CD8-positive, alpha-beta memory T cell (primary cell): Measurements from ENCODE around the gene TXNDC15. TPM values are rescaled to one million over a fixed set of nuclear protein-coding genes. Genes with fewer than 3 reads are reported as not detected.

Experiments
- CTCF ChIA-PET: fragments of 350-600 bp; sonication (Branson Sonifier 250); formaldehyde crosslinking; loops from one replicate; lab custom pipeline; 2021; ENCODE audit warnings: antibody characterized with exemption; lab: Charles Lee
- POLR2A ChIA-PET: fragments of 350-600 bp; sonication (Branson Sonifier 250); formaldehyde crosslinking; loops from one replicate; lab custom pipeline; 2021; ENCODE audit warnings: antibody characterized with exemption; lab: Charles Lee
- DNase-seq, 5 donors: peaks; one replicate each; pipeline versions ENCODE4 v3.0.0 to v3.0.0-alpha.2; 2020 to 2022; ENCODE audit warnings: mixed read lengths in 1 of 5
- H3K27ac ChIP-seq: one replicate; pipeline ENCODE4 v1.7.0; 2013; ENCODE audit warnings: low read depth, mild to moderate bottlenecking, low read length, moderate library complexity
- H3K27me3 ChIP-seq: 2 replicates; pipeline ENCODE4 v1.7.0; 2013; ENCODE audit warnings: low read length, mild to moderate bottlenecking; ENCODE audit not compliant: insufficient read depth, poor library complexity, severe bottlenecking
- H3K36me3 ChIP-seq: 2 replicates; pipeline ENCODE4 v1.7.0; 2013; ENCODE audit warnings: mild to moderate bottlenecking, low read length, moderate library complexity; ENCODE audit not compliant: insufficient read depth
- H3K4me1 ChIP-seq: 2 replicates; pipeline ENCODE4 v1.7.0; 2013; ENCODE audit warnings: mild to moderate bottlenecking, low read length, moderate library complexity; ENCODE audit not compliant: insufficient read depth
- H3K4me3 ChIP-seq: 2 replicates; pipeline ENCODE4 v1.7.0; 2013; ENCODE audit warnings: mild to moderate bottlenecking, low read length
- H3K9me3 ChIP-seq: 2 replicates; pipeline ENCODE4 v1.7.0; 2013; ENCODE audit warnings: mild to moderate bottlenecking, low read length
- H3K27ac Mint-ChIP-seq, 8 donors: one replicate each; pipeline ENCODE4 v1.8.0; 2020 to 2021; ENCODE audit warnings: mixed read lengths in 8 of 8, mild to moderate bottlenecking in 6 of 8, inconsistent platforms in 3 of 8, moderate library complexity in 3 of 8
- H3K27me3 Mint-ChIP-seq, 2 donors: one replicate each; pipeline ENCODE4 v1.8.0; 2020 to 2021; ENCODE audit warnings: mixed read lengths in 2 of 2, mild to moderate bottlenecking in 1 of 2, moderate library complexity in 1 of 2
- H3K36me3 Mint-ChIP-seq, 3 donors: one replicate each; pipeline ENCODE4 v1.8.0; 2020 to 2021; ENCODE audit warnings: mixed read lengths in 3 of 3, inconsistent platforms in 1 of 3, mild to moderate bottlenecking in 1 of 3
- H3K4me1 Mint-ChIP-seq, 3 donors: one replicate each; pipeline ENCODE4 v1.8.0; 2020 to 2021; ENCODE audit warnings: mixed read lengths in 3 of 3, inconsistent platforms in 1 of 3, mild to moderate bottlenecking in 1 of 3
- H3K4me3 Mint-ChIP-seq, 7 donors: one replicate each; pipeline ENCODE4 v1.8.0; 2020 to 2021; ENCODE audit warnings: mixed read lengths in 7 of 7, mild to moderate bottlenecking in 6 of 7, moderate library complexity in 4 of 7, inconsistent platforms in 2 of 7
- H3K9me3 Mint-ChIP-seq, 5 donors: one replicate each; pipeline ENCODE4 v1.8.0; 2020 to 2022; ENCODE audit warnings: mixed read lengths in 5 of 5, mild to moderate bottlenecking in 3 of 5, moderate library complexity in 2 of 5, inconsistent platforms in 1 of 5
- polyA plus RNA-seq: library from polyadenylated mRNA; unstranded; fragments of 300-500 nt; fragmentation: Illumina TruSeq; gene quantifications from one replicate; pipeline ENCODE4 v1.2.3, GENCODE V29; 2021
- total RNA-seq, 2 experiments: library from RNA; stranded (reverse); gene quantifications; one replicate each; pipeline ENCODE4 v1.2.3, GENCODE V29; 2021

Gene TXNDC15
- total and polyA plus RNA-seq, 3 experiments from 2014 or later: 22.1 to 47.3 (median 44.5) TPM

- Mint-ChIP-seq H3K4me1 (no peaks in the 10 kb centered on the region), H3K4me3 (no peak overlapping the region), H3K27ac (no peak overlapping the region), H3K27me3 (no peaks in the 10 kb centered on the region), H3K36me3 (peaks cover 0 to 1% (median 0%) of the 10 kb centered on the region in 3 donors), H3K9me3 (peaks cover 0 to 5% (median 0%) of the 10 kb centered on the region in 5 donors)
- POLR2A ChIA-PET: interaction anchor here (0.6 kb wide), 1 partner anchor 319 kb away, joined by 4 read pairs; no protein-coding TSS in a partner anchor
- Histone ChIP-seq H3K27me3 (no peaks in the 10 kb centered on the region), H3K4me1 (no peaks in the 10 kb centered on the region), H3K9me3 (no peaks in the 10 kb centered on the region), H3K36me3 (no peaks in the 10 kb centered on the region), H3K27ac (no peak overlapping the region), H3K4me3 (no peak overlapping the region)
- no peak for DNase-seq
- CTCF ChIA-PET: no interaction called here
Observed at GRCh38 chr5:134948911-134949310, 74.7 kb downstream of the TXNDC15 start.

DNA sequence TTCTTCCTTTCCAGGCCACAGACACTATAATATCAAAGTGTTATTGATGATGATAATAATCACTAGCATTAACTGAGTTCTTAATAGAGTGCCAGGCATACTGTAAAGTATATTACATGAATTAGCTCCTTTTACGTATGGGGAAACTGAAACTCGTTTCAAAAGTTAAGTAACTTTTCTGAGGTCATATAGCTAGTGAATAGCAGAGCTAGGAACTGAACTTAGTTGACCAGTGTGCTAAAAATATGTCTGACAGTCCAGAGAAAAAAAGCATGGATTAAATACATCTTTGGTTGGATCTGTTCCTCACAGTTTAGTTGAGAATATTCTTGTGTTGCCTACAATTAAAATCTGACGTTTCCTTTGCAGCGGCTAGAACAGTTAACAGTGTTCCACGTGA is 75.1 kb downstream of the TXNDC15 start:
- H3K4me3 ChIP-seq: no peak overlapping the region
- no peak overlapping the region for H3K27ac Mint-ChIP-seq
- peaks cover 2 to 3% (median 3%) of the 10 kb centered on the region in 3 donors for H3K36me3 Mint-ChIP-seq
- DNase-seq: no peak
- H3K27ac ChIP-seq: no peak overlapping the region
- no peaks in the 10 kb centered on the region for H3K4me1 Mint-ChIP-seq
- no peaks in the 10 kb centered on the region for H3K27me3 ChIP-seq
- H3K27me3 Mint-ChIP-seq: no peaks in the 10 kb centered on the region
- ChIA-PET POLR2A (no interaction called here), CTCF (no interaction called here)
- H3K36me3 ChIP-seq: no peaks in the 10 kb centered on the region
- H3K9me3 Mint-ChIP-seq: peaks cover 0 to 8% (median 2%) of the 10 kb centered on the region in 5 donors
- no peaks in the 10 kb centered on the region for H3K4me1 ChIP-seq
- no peaks in the 10 kb centered on the region for H3K9me3 ChIP-seq
- H3K4me3 Mint-ChIP-seq: no peak overlapping the region

Other genes with a start within 250 kb of the TXNDC15 start
- gene SAR1B, start 241.5 kb upstream of the TXNDC15 start, total RNA-seq: 10 to 100 TPM; 59.7 to 61.5 TPM
- gene SAR1B, start 241.5 kb upstream of the TXNDC15 start, polyA plus RNA-seq: 46.4 TPM
- 10 to 100 TPM; 18.8 to 21.2 TPM for gene SEC24A, start 225.6 kb upstream of the TXNDC15 start, total RNA-seq
- gene SEC24A, start 225.6 kb upstream of the TXNDC15 start, polyA plus RNA-seq: 8.1 TPM
- 10 to 100 TPM; 23.1 to 23.6 TPM for gene CAMLG, start 135.8 kb upstream of the TXNDC15 start, total RNA-seq
- 42.2 TPM for gene CAMLG, start 135.8 kb upstream of the TXNDC15 start, polyA plus RNA-seq
- gene DDX46, start 115.6 kb upstream of the TXNDC15 start, total RNA-seq: 10 to 100 TPM; 81.3 to 83.8 TPM
- gene DDX46, start 115.6 kb upstream of the TXNDC15 start, polyA plus RNA-seq: 27.5 TPM
- gene C5orf24, start 28.4 kb upstream of the TXNDC15 start, total RNA-seq: 10 to 100 TPM; 28.9 to 29.8 TPM
- gene C5orf24, start 28.4 kb upstream of the TXNDC15 start, polyA plus RNA-seq: 10.5 TPM
- 10 to 100 TPM; 11.5 to 13.6 TPM for gene PCBD2, start 30.8 kb downstream of the TXNDC15 start, total RNA-seq
- 9.6 TPM for gene PCBD2, start 30.8 kb downstream of the TXNDC15 start, polyA plus RNA-seq
- gene CATSPER3, start 93.5 kb downstream of the TXNDC15 start, total RNA-seq: under 1 TPM; 0.18 to 0.29 TPM
- 0.36 TPM for gene CATSPER3, start 93.5 kb downstream of the TXNDC15 start, polyA plus RNA-seq
- gene PITX1, start 159.9 kb downstream of the TXNDC15 start, total RNA-seq: not detected
- gene PITX1, start 159.9 kb downstream of the TXNDC15 start, polyA plus RNA-seq: not detected